ENCODE results near the gene ENOX2. TPM values are rescaled to one million over a fixed set of nuclear protein-coding genes. Genes with fewer than 3 reads are reported as not detected.
"Not testable (repeated sequence)": the region's sequence is repeated elsewhere in the genome, so short reads cannot be mapped to it uniquely, and the experiment has no call there.

The ENOX2 gene
- polyA plus RNA-seq, 1 donor: 19.4 TPM

- no peak for DNase-seq
These were observed 144.9 kb downstream of the ENOX2 start for GRCh38 chrX:130758072-130758471.

GRCh38 chrX:130756233-130756632 lies 146.8 kb downstream of the ENOX2 start:
- DNase-seq: no peak

- no peak for DNase-seq
These were observed 148.7 kb downstream of the ENOX2 start for GRCh38 chrX:130754353-130754752.

- DNase-seq: no peak
These were observed 156.2 kb downstream of the ENOX2 start for GRCh38 chrX:130746709-130747342.

GRCh38 chrX:130746077-130746476 lies 156.9 kb downstream of the ENOX2 start:
- no peak for DNase-seq

- no peak for DNase-seq
These were observed 161.4 kb downstream of the ENOX2 start for GRCh38 chrX:130741584-130741983.

GRCh38 chrX:130741151-130741550 lies 161.9 kb downstream of the ENOX2 start:
- DNase-seq: no peak

- DNase-seq: no peak
These were observed 164.3 kb downstream of the ENOX2 start for GRCh38 chrX:130738638-130739195.

GRCh38 chrX:130734713-130735112 lies 168.3 kb downstream of the ENOX2 start:
- DNase-seq: no peak

- no peak for DNase-seq
These were observed 174.8 kb downstream of the ENOX2 start for GRCh38 chrX:130728208-130728607.

GRCh38 chrX:130726661-130727060 lies 176.3 kb downstream of the ENOX2 start:
- no peak for DNase-seq

GRCh38 chrX:130725519-130725918 lies 177.5 kb downstream of the ENOX2 start:
- DNase-seq: no peak

- DNase-seq: no peak
These were observed 183.6 kb downstream of the ENOX2 start for GRCh38 chrX:130719413-130719812.

- no peak for DNase-seq
These were observed 184.9 kb downstream of the ENOX2 start for GRCh38 chrX:130718137-130718536.

GRCh38 chrX:130716781-130717413 lies 186.1 kb downstream of the ENOX2 start:
- no peak for DNase-seq

- no peak for DNase-seq
These were observed 186.7 kb downstream of the ENOX2 start for GRCh38 chrX:130716346-130716745.

- no peak for DNase-seq
These were observed 187.7 kb downstream of the ENOX2 start for GRCh38 chrX:130715299-130715698.

- no peak for DNase-seq
These were observed 188.3 kb downstream of the ENOX2 start for GRCh38 chrX:130714665-130715064.

- DNase-seq: no peak
These were observed 188.9 kb downstream of the ENOX2 start for GRCh38 chrX:130714135-130714534.

- not testable (repeated sequence) for DNase-seq
These were observed 193.8 kb downstream of the ENOX2 start for GRCh38 chrX:130709178-130709577.

- no peak for DNase-seq
These were observed 197.4 kb downstream of the ENOX2 start for GRCh38 chrX:130705591-130705990.

- DNase-seq: no peak
These were observed 198.7 kb downstream of the ENOX2 start for GRCh38 chrX:130704053-130705038.
